Left lung (tissue), 10 donors: ENCODE results near the gene ARID5B. TPM values are rescaled to one million over a fixed set of nuclear protein-coding genes. Genes with fewer than 3 reads are reported as not detected.
A peak's percentile ranks its signal among the peaks of the same experiment; 100 is the strongest.

Experiments
- ATAC-seq: fragments of 200-7000 bp; cut with Tn5 transposase; one replicate; pipeline ENCODE4 v1.9.1; 2020; ENCODE audit warnings: moderate library complexity
- DNase-seq, 4 donors: peaks; one replicate each; pipeline ENCODE4 v3.0.0-alpha.2; 2013 to 2020
- H3K27ac ChIP-seq, 2 donors: fragments of 200-600 bp; sonication (generic) in 1 of 2; one replicate each; pipeline versions ENCODE4 v1.5.0 to v1.8.0; 2020 to 2021
- H3K27me3 ChIP-seq, 2 donors: fragments of 200-600 bp; sonication (generic) in 1 of 2; one replicate each; pipeline versions ENCODE4 v1.5.0 to v1.8.0; 2020 to 2021
- H3K36me3 ChIP-seq, 2 donors: fragments of 200-600 bp; sonication (generic) in 1 of 2; one replicate each; pipeline versions ENCODE4 v1.5.0 to v1.8.0; 2020 to 2021
- H3K4me1 ChIP-seq, 2 donors: fragments of 200-600 bp; one replicate each; pipeline ENCODE4 v1.8.0; 2021
- H3K4me3 ChIP-seq, 2 donors: fragments of 200-600 bp; sonication (generic) in 1 of 2; one replicate each; pipeline versions ENCODE4 v1.5.0 to v1.8.0; 2020 to 2021; ENCODE audit warnings: mild to moderate bottlenecking in 1 of 2
- H3K9me3 ChIP-seq, 2 donors: fragments of 200-600 bp; sonication (generic) in 1 of 2; one replicate each; pipeline versions ENCODE4 v1.5.0 to v1.8.0; 2020 to 2021
- CTCF ChIP-seq, 2 donors: fragments of 200-600 bp; sonication (generic) in 1 of 2; IDR thresholded peaks; one replicate each; pipeline versions ENCODE4 v1.5.0 to v1.8.0; 2021; ENCODE audit warnings: antibody characterized with exemption in 2 of 2
- intact Hi-C, 2 donors: fragments of 100-400 bp; cut with DNase I; formaldehyde crosslinking; loops; one replicate each; pipeline versions ENCODE4 v1.11.2 to v1.14.2; 2022
- polyA plus RNA-seq, 6 donors: library from polyadenylated mRNA; unstranded; fragments of 120-200 nt; gene quantifications; one replicate each; pipeline ENCODE4 v1.2.1, GENCODE V29; 2013; ENCODE audit not compliant: insufficient read length in 6 of 6
- total RNA-seq, 2 donors: library from RNA; stranded (reverse); fragmentation: NEBNext Ultra II Directional; extraction: Animal tissue kit (Norgen Biotek cat#: 25700); gene quantifications; one replicate each; pipeline ENCODE4 v1.2.1, GENCODE V29; 2021
- donor health status: DM: no; HTN: yes; CAD: no.
- donor health status: DM: no; HTN: no; CAD: no.

ARID5B gene
- total and polyA plus RNA-seq, 8 donors = 29.9 to 51.5 (median 44.4) TPM

GRCh38 chr10:62001898-62002297, 100.4 kb downstream of the ARID5B start:
- Histone ChIP-seq H3K4me1 (peaks cover 0 to 26% of the 10 kb centered on the region in 2 donors), H3K27ac (no peak overlapping the region), H3K27me3 (no peaks in the 10 kb centered on the region), H3K36me3 (no peaks in the 10 kb centered on the region), H3K9me3 (no peaks in the 10 kb centered on the region), H3K4me3 (no peak overlapping the region)
- no peak for TF ChIP-seq CTCF (IDR thresholded peaks at IDR 0.05)
- no peak for DNase-seq
- peak; percentile 67 for ATAC-seq
- intact Hi-C loops = no loop called here

- ATAC-seq = no peak
- Histone ChIP-seq H3K36me3 (no peaks in the 10 kb centered on the region), H3K4me3 (no peak overlapping the region), H3K27me3 (no peaks in the 10 kb centered on the region), H3K9me3 (no peaks in the 10 kb centered on the region), H3K27ac (no peak overlapping the region), H3K4me1 (peaks cover 0 to 26% of the 10 kb centered on the region in 2 donors)
- intact Hi-C loops = no loop called here
- DNase-seq = no peak
- TF ChIP-seq CTCF (IDR thresholded peaks at IDR 0.05) = no peak
These were observed 101.3 kb downstream of the ARID5B start for GRCh38 chr10:62002753-62003152.

GRCh38 chr10:62004042-62004441, 102.5 kb downstream of the ARID5B start:
- no peaks in the 10 kb centered on the region for H3K27me3 ChIP-seq
- H3K4me1 ChIP-seq = peaks cover 0 to 24% of the 10 kb centered on the region in 2 donors
- no peak overlapping the region for H3K27ac ChIP-seq
- H3K36me3 ChIP-seq = no peaks in the 10 kb centered on the region
- no peak overlapping the region for H3K4me3 ChIP-seq
- DNase-seq (no peak), ATAC-seq (no peak)
- TF ChIP-seq CTCF (IDR thresholded peaks at IDR 0.05) = no peak
- intact Hi-C loops = no loop called here
- H3K9me3 ChIP-seq = no peaks in the 10 kb centered on the region

GRCh38 chr10:62005281-62005680, 103.8 kb downstream of the ARID5B start:
- ATAC-seq (no peak), DNase-seq (no peak)
- H3K9me3 ChIP-seq = no peaks in the 10 kb centered on the region
- H3K4me3 ChIP-seq = no peak overlapping the region
- intact Hi-C loops = no loop called here
- H3K36me3 ChIP-seq = no peaks in the 10 kb centered on the region
- H3K27me3 ChIP-seq = no peaks in the 10 kb centered on the region
- no peak overlapping the region for H3K27ac ChIP-seq
- TF ChIP-seq CTCF (IDR thresholded peaks at IDR 0.05) = no peak
- peaks cover 0 to 22% of the 10 kb centered on the region in 2 donors for H3K4me1 ChIP-seq

- no peak overlapping the region for H3K27ac ChIP-seq
- no peak for TF ChIP-seq CTCF (IDR thresholded peaks at IDR 0.05)
- no peaks in the 10 kb centered on the region for H3K27me3 ChIP-seq
- no peak for ATAC-seq
- DNase-seq = no peak
- peaks cover 0 to 22% of the 10 kb centered on the region in 2 donors for H3K4me1 ChIP-seq
- H3K4me3 ChIP-seq = no peak overlapping the region
- no peaks in the 10 kb centered on the region for H3K36me3 ChIP-seq
- intact Hi-C loops = no loop called here
- H3K9me3 ChIP-seq = no peaks in the 10 kb centered on the region
These were observed 104.2 kb downstream of the ARID5B start for GRCh38 chr10:62005687-62006086.
